SHP77 (cell line): ENCODE data around the gene SPATA32.

Source experiments
- DNase-seq, 2 experiments: peaks; one replicate each; lab custom pipeline; 2025; lab: John Stamatoyannopoulos, UW

Gene SPATA32

DNA sequence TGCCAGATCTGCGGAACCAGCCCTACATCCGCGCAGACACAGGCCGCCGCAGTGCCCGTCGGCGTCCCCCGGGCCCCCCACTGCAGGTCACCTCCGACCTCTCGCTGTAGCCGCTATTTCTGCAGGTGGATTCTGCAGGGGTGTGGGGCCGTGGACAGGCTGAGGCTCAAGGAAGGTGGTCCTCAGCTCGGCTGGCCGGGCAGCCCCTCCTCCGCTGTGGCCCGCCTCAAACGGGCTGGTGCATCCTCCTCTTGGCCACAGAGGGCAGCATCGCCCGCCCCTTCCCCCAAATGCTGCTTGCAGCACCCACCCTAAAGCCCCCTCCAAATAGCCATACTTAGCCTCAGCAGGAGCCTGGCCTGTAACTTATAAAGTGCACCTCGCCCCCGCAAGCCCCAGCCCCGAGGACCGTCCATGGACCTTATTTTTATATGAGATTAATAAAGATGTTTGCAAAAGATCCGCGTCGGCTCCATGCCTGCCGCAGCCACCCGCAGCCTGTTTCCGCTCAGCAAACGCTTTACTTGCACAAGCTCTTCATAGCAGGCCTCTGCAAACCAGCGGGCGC, 14.9 kb downstream of the SPATA32 start:
- DNase-seq, result peak; percentile 37 to 53

DNA sequence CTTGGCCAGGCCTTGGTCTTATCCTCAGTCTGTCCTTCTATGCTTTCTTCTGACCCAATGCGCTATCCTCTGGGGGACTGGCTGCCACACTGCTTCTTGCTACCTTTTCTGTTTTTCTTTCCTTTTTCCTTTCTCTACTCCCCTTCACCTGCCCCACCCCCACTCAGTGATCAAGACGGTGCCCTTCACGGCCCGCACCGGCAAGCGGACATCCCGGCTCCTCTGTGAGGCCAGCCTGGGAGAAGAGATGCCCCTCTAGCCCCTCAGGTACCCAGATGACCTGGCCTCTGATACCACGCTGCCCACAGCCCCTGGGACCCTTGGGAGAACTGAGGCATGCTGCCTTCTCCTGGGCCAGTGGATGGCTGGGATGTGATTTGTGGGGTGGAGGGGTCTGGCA, 15.6 kb downstream of the SPATA32 start:
- DNase-seq, result no peak

DNA sequence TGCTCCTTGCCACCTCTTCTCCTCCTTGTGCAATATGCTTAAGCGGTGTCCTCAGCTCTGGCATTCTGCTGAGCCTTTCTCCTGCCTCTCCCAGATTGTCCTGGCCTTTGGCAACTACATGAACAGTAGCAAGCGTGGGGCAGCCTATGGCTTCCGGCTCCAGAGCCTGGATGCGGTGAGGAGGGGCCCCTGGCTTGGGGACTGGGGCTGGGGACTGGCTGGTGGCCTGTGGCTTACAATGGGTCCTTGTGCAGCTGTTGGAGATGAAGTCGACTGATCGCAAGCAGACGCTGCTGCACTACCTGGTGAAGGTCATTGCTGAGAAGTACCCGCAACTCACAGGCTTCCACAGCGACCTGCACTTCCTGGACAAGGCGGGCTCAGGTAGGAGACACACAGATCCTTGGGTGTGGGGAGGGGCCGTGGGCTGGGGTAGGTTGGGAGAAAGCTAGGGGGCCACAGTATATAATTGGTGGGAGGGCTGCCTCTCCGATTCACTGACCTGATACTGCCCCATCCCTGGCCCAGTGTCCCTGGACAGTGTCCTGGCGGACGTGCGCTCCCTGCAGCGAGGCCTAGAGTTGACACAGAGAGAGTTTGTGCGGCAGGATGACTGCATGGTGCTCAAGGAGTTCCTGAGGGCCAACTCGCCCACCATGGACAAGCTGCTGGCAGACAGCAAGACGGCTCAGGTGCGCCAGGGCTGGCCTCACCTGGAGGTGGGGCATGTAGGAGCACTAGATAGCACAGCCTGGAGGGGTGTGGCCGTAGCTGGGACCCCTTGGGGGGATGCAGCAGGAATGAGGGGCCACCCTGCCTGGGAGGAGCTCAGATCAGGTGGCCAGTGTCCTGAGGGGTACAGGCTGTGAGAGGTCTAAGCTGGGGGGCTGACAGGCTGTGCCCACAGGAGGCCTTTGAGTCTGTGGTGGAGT, 16.9 kb downstream of the SPATA32 start:
- DNase-seq, result no peak

DNA sequence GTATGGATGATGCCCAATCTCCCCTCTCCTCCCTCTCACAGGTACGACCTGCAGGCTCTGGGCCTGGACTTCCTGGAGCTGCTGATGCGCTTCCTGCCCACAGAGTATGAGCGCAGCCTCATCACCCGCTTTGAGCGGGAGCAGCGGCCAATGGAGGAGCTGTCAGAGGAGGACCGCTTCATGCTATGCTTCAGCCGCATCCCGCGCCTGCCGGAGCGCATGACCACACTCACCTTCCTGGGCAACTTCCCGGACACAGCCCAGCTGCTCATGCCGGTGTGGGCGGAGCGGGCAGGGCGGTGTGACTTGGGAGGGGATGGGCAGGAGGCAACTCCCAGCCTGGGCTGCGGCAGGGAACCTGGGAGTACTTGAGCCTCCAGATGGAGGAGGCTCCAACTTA, 18.1 kb downstream of the SPATA32 start:
- peak in 1 of 2 experiments; percentile 30 for DNase-seq

DNA sequence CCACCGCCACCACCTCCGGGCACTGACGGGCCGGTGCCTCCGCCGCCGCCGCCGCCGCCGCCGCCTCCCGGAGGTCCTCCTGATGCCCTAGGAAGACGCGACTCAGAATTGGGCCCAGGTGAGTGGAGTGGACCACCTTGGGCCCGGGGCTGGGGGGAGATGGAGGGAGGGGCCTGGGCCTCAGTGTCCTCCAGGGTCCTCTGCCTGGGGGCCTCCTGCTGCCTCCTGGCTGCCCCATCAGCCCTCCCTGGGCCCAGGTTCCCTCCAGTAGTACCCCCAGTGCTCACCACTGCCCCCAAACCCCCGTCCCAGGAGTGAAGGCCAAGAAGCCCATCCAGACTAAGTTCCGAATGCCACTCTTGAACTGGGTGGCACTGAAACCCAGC, 19.9 kb downstream of the SPATA32 start:
- no peak for DNase-seq

DNA sequence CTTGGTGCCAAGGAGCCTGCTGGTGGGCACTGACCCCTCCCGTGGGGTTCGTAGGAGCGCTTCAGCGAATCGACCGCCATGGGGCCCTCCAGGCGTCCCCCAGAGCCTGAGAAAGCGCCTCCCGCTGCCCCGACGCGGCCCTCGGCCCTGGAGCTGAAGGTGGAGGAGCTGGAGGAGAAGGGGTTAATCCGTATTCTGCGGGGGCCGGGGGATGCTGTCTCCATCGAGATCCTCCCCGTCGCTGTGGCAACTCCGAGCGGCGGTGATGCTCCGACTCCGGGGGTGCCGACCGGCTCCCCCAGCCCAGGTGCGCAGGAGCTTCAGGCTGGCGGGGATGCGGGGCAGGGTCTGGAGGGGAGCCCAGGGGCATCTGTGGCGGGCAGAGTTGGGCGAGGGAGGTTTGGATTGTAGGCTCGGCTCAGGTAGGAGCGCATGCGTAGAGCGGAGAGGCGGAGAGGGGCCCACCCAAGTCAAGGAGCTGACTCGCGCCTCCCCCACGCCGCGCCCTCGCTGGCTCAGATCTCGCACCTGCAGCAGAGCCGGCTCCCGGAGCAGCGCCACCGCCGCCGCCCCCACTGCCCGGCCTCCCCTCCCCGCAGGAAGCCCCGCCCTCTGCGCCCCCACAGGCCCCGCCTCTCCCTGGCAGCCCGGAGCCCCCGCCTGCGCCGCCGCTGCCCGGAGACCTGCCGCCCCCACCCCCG, 20.4 kb downstream of the SPATA32 start:
- DNase-seq, result no peak

DNA sequence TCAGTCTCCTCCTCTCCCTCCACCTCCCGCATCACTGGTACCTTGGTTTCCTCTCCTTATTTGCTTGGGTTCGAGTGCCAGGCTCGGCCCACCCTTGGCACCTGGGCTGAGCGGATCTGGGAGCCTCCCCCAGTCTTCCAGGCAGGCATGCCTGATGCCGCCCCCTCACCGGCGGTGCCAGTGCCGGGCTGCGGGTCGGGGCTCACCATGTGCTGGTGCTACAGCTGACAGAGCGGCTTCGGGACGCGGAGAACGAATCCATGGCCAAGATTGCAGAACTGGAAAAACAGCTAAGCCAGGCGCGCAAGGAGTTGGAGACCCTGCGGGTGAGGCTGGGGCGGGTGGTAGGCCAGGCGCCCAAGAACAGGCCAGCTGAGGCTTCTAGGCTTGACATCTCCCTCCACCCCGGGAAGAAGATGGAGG, 21.0 kb downstream of the SPATA32 start:
- DNase-seq, result no peak

DNA sequence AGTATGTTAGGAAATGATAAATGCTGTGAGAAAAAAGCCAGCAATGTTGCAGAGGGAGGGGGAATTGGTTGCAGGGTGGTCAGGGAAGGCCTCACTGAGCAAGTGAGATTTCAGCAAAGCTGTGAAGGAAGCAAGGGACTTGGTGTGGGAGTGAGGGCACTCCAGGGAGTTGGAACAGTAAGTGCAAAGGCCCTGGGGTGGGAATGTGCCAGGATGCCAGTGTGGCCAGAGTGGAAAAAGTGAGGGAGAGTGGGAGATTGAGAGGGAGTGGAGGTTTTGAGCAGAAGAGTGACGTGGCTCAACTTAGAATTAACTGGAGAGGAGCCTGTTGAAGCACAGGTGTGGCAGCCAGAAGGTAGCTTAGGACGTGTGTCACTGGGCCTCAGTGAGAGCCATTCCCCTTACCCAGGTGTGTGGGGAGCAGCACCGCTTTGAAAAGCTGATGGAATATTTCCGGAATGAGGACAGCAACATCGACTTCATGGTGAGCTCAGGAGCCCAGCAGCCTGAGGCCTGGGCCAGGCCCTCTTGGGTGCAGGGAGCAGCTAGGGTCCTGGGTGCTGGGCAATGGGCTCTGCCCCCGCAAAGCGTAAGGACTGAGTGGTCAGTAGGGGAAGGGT, 23.6 kb downstream of the SPATA32 start:
- DNase-seq, result no peak

DNA sequence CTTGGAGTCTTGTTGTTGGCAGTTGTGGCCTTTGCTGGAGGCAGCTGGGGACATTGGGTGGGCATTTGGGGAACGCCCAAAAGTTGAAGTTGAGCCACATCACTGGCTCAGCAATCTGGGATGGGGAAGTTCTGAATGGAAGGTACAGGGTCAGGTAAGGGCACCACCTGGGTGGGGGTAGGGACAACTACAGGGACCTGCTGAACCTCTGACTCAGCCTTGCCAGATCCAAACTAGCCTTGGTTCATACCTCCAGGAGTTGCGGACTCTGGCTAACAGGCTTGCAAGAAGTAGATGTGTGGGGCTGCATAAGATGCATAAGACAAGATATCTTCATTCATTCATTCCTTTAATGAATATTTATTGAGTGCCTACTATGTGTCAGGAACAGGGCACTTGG, 24.2 kb downstream of the SPATA32 start:
- no peak for DNase-seq

DNA sequence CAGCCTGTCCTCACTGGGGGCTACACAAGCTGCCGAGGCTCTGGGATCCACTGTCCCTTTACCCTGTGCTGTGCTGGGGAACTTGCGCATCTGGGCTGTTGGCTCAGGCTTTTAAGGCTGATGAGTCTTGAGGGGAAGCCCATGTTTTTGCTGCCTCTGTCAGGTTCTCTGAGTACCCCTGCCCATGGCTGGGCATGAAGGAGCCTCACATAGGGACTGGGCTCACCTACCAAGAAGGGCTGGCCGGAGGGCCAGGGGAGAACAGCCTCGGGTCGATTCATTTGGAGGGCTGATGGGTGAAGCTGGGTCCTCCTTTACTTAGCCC, 25.6 kb downstream of the SPATA32 start:
- DNase-seq, result no peak

DNA sequence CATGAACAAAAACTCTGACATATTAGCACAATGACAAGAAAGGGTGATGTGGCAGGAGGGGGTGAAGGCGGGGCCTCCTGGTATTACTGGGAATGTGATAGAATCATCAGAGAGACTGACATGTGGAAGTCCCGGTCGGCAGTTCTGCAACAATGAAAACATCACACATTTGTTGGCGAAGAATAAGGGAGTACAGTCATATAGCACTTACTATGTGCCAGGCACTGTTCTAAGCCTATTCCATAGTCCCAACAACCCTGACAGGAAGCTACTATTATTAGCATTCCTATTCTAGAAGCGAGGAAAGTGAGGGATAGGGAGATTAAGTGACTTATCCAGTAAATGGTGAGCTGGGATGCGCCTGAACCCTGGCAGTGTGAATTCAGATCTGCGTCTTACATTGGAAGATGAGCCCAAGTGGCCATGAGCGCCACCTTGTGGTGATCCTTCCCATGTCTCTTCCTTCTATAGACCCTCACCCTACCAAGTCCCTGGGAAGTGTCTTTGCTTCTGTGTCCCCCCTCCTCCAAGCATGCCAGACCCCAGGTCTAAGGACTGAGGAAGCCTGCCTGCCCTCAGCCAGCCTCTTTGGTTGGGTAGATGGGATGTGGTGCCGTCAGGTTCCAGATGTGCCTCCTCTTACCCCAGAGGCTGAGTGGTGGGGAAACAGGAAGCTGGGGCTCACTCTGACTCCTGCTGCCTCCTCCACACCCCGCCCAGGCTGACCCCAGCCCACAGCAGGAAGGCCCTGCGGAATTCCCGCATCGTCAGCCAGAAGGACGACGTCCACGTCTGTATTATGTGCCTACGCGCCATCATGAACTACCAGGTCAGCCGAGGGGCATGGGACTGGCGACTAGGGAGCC, 26.2 kb downstream of the SPATA32 start:
- DNase-seq, result peak; percentile 43 to 62

DNA sequence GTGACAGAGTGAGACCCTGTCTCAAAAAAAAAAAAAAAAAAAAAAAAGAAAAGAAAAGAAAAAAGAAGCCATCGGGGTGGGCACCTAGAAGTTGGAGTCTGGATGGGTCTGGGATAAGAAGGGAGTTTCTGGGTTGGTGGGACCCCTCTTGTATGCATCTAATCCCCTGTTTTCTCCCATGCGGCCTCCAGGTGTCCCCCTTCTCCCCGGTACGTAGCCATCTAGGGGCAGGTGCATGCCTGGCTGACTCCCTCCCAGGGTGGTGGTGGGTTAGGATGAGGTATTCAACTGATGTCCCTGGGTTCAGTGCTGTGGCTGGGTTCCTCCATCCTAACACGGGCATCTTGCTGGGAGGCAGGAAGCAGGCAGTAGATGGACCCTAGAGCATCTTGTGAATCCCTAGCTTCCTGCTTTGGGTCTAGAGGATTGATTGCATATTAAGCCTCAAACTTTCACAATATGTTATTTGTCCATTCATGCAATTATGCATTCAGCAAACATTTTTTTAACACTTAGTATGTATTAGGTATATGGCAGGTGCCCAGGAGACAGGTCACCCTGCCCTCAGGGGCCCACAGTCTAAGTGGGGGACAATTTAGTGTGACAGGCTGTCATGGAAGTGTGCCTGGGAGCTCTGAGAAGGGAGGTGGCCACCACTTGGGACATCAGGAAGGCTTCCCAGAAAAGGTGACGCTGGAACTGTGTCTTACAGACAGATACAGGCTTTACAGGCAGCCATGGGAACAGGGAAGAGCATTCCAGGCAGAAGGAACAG, 27.1 kb downstream of the SPATA32 start:
- DNase-seq, result peak; percentile 39 to 66

DNA sequence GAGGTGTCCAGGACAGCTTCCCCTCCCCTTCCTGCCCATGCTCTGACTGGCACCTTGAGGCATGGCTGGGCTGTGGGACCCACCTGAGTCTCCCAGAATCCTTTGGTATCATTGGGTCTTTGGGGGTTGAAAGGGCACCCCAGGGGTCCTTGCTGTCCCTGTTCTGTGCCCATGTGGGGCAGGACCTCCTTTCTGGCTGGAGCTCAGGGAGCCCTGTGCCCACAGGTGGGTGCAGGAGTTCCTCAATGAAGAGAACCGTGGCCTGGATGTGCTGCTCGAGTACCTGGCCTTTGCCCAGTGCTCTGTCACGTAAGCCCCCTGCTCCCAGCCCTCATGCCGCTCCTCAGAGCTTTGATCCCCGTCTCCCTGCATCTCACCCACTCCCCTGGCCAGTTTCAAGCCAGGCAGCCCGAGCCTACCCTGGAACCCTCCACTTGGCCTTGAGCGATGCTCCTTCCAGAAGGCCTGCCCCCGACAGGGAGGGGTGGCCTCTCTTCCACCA, 28.4 kb downstream of the SPATA32 start:
- no peak for DNase-seq

DNA sequence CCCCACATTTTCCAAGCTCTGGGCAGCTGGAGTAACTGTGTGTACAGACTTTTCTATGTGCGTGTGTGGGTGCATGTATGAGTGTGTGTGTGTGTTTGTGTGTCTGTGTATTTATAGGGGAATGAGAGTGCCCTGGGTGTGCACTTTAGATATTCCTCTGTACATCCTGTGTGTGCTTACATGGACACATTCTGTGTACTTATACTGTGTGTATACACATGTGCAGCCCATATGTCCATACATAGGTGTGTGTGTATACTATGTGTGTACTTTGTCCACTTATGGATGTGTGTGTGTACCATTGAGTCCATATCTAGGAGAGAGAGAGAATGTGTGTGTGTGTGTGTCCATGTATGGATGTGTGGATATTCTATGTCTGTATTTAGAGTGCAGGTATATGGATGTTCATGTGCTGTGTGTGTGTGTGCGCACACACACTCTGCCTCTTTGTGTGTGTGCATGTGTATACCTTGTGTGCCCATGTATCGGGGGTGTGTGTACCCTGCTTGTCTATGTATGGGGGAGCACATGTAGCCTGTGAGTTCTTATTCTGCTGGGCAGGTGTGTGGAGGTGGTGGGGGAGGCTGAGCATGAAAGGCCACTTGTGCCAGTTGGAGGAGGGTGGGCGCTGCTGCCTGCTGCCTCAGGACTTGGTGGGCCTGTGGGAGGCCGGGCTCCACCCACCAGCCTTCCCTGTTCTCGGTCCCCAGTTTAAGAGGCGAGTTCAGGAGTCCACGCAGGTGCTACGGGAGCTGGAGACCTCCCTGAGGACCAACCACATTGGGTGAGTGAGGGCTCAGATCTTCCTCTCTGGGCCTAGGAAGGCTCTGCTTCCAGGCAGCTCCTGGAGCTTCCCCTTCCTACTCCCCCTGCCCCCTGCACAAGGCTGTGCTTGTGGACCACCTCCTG, 29.1 kb downstream of the SPATA32 start:
- no peak for DNase-seq

DNA sequence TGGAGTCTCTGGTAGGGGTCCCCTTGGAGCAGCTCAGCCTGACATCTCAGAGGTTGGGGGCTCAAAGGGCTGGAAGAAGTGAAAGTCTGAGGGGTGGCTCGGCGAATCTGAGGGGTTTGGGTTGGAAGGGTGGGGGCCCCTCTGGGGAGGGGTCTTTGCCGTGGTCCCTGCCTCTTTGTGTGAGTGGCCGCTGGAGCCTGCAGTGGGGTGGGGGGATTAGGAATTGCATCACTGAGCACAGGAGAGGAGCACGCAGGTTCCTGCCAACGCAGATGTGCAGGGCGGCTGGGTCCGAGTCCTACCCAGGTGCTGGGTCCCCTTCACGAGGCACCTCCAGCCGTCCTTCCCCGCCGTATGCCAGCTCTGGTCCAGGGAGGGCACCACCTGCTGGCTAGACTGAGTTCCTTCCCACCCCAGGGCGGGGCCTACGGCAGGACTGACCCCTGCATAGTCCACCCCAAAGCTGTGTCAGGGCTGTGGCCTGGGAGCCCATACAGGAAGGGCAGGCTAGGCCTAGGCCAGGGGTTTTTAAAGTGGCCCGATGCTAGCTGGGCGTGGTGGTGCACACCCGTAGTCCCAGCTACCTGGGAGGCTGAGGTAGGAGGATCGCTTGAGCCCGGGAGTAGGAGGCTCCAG, 30.3 kb downstream of the SPATA32 start:
- DNase-seq, result peak; percentile 48 to 74

DNA sequence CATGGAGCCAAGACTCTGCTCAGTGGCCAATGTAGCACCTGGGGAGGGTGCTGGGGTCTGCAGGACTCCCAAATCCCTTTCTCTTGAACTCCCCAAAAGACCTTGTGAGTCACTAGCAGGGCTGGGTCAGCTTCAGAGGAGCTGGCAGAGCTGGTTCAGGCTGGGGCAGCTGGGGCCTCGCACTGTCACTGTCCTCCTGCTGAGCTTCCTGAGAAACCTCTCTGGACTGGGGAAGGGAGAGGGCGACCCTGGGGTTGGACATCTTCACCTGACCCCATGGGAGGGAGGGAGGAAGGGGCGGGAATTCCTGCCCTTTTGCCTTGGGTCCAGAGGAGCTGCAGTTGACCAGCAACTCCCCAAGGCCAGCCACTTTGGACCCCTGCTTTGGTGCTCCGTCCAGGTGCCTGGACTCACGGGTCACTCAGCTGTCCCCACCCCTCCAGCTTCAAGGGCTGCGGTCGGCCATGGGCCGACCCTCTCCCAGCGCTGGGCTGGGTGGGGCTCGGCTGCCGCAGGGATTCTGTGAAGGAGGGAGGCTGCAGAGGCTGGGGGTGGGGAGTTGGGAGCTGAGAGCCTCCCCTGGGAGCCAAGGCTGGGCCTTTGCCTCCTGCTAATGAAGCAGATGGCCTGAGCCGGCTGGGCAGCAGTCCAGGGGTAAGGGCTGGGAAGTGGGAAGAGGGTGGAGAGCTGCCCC, 31.0 kb downstream of the SPATA32 start:
- peak; percentile 15 to 74 for DNase-seq

DNA sequence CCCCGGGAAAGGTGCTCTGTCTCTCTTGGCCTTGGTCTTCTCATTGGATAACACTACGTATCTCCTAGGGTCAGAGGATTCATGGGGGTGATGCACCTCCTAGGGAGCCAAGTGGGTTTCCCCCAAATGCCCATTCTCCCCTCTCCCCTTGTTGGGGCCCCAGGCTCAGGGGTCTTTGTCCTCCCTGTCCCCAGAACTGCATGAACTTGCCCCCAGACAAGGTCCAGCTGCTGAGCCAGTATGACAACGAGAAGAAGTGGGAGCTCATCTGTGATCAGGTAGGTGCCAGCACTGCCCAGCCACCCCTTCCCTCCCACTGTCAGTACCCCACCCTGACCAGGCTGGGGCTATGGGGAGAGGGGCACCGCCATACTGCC, 31.5 kb downstream of the SPATA32 start:
- DNase-seq, result no peak

DNA sequence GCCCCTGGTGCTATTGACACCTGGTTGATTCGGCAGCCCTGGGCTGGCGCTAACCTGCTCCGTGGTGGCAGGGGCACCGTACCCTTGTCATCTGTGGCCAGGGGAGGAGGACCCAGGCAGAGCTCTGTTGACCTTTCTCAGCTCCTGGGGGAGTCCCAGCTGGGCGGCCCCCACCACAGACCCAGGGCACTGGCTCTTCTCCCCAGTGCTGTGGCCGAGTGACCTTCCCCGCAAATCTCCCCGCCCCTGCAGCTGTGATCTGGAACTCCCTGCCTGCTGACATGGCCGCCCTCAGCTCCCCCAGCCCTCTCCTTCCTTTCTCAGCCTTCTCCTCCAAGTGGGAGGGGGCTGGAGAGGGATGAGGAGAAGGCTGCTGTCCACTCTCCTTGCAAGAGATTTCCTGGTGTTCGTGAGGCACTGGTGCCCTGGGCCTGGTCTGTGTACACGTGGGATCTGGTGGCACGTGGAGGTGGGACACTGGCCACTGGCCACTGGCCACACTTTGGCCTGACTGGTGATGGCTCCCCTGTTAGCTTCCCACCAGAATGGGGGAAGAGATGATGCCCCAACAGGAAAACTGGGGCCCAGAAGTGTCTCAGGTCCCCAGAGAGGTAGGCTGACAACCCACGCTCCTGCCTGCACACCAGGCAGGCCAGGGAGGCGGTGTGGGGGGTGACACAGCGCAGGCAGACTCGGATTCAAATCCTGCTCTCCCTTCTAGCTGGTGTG, 32.0 kb downstream of the SPATA32 start:
- no peak for DNase-seq
